ENCODE measurements around the gene DHRS2.
A peak's percentile ranks its signal among the peaks of the same experiment; 100 is the strongest.
"Not testable (repeated sequence)": the region's sequence is repeated elsewhere in the genome, so short reads cannot be mapped to it uniquely, and the experiment has no call there.

Gene DHRS2, protein sequence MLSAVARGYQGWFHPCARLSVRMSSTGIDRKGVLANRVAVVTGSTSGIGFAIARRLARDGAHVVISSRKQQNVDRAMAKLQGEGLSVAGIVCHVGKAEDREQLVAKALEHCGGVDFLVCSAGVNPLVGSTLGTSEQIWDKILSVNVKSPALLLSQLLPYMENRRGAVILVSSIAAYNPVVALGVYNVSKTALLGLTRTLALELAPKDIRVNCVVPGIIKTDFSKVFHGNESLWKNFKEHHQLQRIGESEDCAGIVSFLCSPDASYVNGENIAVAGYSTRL

DNA sequence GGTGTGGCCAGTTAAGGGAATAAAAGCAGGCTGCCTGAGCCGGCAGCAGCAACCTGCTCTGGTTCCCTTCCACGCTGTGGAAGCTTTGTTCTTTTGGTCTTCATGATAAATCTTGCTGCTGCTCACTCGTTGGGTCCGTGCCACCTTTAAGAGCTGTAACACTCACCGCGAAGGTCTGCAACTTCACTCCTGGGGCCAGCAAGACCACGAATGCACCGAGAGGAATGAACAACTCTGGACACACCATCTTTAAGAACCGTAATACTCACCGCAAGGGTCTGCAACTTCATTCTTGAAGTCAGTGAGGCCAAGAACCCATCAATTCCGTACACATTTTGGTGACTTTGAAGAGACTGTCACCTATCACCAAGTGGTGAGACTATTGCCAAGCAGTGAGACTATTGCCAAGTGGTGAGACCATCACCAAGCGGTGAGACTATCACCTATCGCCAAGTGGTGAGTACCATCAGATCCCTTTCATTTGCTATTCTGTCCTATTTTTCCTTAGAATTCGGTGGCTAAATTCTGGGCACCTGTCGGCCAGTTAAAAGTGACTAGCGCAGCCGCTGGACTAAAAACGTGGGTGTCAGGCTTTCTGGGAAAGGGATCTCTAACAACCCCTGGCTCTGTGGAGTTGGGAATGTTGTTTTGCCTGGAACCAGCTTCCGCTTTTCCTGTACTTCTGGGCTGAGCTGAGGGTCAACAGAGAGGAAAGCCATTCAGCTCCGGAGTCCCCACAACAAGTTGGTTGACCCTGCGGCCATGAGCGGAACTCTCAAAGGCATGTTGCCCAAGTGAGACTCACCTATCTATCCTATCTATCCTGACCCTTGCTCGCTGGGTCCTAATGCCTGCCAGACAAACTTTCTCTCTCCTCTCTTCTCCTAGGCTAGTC lies at the start of gene DHRS2:
DHRS2 (plus strand) TSS at position 48 of the 895 bp plus-strand sequence. CDS start 2,501 bp downstream, outside the sequence.
- no peak for DNase-seq (ENCODE audit: low spot score)

DNA sequence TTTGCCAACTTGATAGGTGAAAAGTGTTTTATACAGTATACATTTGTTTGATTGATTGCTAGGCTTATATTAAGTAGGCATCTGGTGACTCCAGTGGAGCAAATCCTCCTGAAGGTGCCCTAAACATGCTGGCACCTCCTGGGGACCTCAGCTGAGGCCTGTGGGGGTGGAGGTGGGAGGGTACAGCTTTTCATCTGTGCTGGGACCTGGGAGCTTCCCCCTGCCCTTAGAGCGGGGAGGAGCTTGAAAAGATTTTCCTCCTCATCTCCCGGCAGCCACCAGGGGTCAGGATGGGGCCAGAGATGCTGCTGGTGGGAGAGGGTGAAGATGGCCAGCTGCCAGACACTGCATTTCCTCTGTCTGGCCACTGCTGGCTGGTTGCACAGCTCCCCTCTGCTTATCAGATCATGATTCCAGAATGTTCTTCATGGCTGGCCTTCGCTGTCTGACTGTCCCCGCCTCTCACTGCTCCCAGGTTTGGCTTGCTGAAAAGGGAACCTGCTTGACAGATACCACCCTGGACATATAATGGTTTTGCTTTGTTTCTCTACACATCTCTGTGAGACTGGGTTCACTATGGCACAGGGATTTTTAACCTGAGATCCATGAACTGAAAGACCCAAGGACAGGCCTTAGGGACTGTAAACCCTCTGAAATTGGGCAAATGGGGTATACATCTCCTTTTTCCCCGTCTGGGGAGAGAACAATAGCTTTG lies 47.1 kb upstream of the DHRS2 start:
- DNase-seq (ENCODE audit: low spot score), result peak; percentile 86

DNA sequence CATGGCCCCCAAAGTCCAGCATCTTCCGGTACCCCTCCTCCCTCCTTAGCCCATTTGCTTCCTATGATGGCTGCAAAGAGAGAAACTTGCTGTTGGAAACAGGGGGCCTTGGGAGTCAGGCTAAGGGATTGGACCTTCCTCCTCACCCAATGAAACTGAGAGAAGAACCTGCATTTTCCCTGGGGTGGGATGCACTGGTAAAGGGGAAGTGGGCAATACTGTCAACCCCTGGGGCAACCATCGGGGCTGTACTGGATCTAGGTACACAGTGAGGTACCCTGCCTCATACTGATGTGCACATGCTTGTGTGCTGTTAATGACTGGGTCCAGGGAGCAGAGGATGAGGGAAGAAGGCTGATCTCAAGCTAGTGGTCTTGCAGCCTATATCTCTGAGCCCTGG lies 46.6 kb upstream of the DHRS2 start:
- DNase-seq (ENCODE audit: low spot score), result no peak

DNA sequence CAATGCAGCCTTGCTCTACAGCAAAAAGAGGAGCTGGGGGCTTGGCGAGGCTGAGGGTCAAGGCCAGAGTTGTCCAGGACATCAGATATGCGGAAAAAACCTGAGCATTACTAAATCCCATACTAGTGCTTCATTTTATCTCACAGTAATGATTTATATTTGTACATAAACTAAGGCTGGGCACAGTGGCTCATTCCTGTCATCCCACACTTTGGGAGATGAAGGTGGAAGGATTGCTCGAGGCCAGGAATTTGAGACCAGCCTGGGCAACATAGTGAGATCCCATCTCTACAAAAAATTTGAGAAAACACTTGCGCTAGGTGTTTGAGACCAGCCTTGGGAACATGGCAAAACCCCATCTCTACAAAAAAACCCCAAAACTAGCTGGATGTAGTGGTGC lies 46.0 kb upstream of the DHRS2 start:
- no peak for DNase-seq (ENCODE audit: low spot score)

DNA sequence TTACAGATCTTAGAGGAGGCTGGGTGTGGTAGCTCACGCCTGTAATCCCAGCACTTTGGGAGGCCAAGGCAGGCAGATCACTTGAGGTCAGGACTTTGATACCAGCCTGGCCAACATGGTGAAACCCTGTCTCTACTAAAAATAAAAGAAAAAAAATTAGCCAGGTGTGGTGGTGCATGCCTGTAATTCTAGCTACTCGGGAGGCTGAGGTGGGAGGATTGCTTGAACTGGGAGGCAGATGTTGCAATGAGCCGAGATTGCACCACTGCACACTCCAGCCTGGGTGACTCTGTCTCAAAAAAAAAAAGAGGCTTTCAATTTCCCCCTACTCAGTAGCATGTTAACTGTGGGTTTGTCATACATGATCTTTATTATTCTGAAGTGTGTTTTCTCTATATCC lies 42.0 kb upstream of the DHRS2 start:
- DNase-seq (ENCODE audit: low spot score), result not testable (repeated sequence)

DNA sequence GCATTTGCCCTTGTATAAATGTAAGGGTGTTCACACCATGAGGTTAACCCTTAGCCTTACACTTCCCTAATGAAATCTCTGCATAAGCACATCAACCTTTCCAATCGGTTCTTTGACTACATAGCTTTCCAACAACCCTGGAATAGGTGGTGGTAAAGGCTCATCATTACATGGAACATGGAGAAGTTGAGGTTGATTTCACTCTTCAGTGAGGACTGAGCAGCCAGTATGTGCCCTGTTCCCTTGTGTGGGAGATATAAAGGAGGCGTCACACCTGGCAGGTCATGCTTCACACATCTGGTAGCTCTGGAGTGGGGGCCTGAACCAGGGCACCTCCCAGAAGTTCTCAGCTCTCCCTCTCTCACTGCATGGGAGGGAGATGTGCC lies 35.8 kb upstream of the DHRS2 start:
- no peak for DNase-seq (ENCODE audit: low spot score)

DNA sequence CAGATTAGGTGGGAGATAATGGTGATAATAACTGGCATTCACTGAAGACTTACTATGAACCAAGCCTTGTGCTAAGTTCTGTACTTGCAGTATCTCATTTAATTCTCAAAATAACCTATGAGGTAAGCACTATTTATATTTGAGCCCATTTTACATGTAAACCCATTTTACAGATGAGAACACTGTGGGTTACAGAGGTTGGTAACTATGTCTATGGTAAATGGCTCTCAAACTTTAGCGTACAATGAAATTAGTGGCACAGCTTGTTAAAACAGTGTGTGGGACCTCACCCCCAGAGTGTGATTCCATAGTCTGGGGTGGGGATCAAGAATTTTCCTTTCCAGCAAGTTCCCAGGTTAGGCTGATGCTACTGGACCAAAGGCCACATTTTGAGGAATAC lies 35.4 kb upstream of the DHRS2 start:
- DNase-seq (ENCODE audit: low spot score), result no peak

DNA sequence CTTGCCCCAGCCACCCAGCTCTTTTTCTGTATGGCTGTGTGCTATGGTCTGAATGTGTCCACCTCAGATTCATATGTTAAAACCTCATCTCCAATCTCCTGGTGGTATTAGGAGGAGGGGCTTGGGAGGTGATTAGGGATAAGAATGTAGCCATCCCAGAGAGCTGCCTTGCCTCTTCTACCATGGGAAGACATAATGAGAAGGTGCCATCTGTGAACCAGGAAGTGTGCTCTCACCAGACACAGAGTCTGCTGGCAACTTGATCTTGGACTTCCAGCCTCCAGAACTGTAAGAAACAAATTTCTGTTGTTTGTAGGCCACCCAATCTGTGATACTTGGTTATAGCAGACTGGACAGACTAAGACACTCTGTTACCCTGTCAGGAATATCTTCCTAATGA lies 34.7 kb upstream of the DHRS2 start:
- DNase-seq (ENCODE audit: low spot score), result no peak

DNA sequence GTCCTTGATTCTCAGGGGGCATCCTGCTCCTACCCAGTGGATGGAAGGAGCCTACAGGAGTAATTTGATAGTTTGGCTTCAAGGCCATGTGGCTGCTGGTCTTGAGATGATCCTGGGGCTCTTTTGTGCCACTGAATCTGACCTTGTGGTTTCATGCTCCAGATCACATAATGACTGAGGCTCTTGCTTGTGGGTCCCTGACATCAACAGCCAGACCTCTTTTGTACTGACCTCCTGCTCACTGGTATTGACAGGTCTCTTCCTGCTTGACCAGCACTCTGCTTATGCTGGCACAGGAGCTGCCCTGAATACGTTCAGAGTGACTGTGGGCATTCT lies 34.4 kb upstream of the DHRS2 start:
- no peak for DNase-seq (ENCODE audit: low spot score)

DNA sequence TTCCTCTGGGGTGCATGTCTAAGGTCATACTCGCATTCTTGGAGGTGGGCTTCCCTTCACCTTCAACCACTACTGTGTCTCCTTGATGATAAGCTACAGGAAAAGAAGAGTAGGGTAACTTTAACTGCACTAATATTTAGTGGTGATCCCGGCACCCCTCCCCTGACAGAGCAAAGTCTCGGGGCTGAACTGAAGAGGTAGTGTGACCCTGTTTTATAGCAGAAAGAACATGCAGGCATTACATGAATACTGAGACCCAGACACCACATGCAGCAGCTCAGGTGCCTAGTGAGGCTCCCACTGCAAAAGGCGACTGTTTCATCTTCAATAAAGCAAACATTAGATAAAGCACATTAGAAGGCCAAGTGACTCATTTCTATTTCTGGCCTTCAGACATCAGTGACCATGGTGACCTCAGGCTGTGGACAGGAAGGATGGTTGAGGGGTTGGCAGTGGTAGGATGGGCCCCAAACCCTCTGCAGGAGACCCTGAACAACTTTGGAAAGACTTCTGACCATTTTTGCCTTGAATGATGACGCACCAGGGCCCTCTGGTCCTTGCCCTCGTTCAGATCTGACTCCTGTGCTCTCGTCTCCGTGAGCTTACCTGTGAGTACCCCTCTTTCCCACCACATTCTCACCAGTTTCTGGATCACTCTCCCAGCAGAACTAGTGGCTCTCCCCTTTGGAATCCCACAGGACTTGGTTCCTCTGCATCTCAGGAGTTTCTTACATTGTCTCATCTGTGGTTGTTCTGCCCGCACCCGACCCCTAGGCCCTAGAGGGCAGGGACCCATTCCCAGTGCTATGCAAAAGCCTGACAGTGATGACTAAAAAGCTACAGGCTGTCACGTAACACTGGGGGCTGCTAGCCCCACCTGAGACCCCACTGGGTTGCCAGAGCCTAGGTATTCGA lies 33.7 kb upstream of the DHRS2 start:
- DNase-seq (ENCODE audit: low spot score), result no peak

DNA sequence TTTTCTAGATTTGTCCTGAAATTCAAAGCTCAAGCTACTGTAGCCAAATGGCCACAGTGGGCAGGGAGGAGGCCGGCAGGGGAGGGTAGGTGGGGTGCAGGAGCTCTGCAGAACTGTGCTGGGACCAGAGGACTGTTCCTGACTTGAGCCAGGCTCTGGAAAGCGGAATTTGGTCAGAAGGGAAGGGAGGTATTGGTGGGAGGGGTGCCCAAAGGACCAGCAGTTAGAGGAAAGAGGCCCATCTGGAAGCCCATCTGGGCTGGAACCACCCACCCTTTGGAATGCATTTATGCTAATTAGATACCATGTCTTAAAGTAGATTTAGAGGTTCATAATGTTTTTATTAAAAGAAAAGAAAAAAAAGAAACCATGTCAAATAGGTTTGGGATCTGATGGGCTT lies 33.1 kb upstream of the DHRS2 start:
- DNase-seq (ENCODE audit: low spot score), result no peak

DNA sequence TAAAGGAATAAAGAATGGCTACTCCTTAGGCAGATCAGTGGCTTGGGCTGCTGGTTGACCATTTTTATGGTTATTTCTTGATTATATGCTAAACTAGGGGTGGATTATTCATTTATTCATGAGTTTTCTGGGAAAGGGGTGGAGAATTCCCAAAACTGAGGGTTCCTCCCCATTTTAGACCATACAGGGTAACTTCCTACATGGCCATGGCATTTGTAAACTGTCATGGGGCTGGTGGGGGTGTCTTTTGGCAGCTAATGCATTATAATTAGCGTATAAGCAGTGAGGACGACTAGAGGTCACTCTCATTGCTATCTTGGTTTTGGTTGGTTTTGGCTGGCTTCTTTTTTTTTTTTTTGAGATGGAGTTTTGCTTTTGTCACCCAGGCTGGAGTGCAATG lies 32.0 kb upstream of the DHRS2 start:
- DNase-seq (ENCODE audit: low spot score), result no peak

DNA sequence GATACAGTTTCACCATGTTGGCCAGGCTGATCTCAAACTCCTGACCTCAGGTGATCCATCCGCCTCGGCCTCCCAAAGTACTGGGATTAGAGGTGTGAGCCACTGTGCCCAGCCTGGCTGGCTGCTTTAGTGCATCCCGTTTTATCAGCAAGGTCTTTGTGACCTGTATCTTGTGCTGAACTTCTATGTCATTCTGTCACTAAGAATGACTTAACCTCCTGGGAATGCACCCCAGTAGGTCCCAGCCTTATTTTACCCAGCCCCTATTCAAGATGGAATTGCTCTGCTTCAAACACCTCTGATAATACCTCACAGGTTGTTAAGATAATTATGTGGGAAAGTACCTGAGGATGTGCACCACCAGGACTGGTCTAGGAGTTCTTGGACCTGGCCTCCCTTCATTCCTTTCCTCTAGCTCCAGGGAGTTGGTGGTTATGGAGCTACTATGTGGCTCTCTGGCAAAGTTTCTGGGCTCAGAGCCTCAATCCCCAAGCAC lies 31.4 kb upstream of the DHRS2 start:
- no peak for DNase-seq (ENCODE audit: low spot score)

DNA sequence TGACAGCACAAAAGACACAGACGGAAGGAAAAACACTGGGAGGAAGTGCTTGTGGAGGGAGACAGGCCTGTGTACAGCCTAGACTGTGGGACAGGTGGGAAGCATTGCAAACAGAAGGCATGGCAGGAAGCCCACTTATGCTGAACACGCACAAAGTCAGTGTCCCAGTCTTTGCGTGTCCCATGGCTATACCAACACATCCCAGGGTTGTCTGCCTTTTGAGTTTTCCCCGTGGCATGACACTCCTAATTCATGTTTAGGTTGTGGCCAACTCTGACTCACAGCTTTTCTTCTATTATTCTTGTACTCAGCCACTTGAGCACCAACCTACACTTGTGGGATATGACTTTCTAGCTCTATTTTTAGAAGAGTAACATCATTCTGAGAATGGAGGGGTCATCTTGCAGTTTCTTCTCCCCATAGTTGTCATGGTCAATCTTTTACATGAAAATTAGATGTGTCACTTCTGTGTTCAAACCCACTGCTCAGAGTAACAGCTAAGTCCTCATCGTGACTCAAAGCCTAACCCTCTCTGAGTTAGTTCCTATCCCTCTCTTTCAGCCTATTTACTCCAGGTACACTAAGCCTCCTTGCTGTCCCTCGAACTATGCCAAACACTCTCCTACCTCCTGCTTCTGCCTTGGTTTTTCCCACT lies 30.1 kb upstream of the DHRS2 start:
- no peak for DNase-seq (ENCODE audit: low spot score)

DNA sequence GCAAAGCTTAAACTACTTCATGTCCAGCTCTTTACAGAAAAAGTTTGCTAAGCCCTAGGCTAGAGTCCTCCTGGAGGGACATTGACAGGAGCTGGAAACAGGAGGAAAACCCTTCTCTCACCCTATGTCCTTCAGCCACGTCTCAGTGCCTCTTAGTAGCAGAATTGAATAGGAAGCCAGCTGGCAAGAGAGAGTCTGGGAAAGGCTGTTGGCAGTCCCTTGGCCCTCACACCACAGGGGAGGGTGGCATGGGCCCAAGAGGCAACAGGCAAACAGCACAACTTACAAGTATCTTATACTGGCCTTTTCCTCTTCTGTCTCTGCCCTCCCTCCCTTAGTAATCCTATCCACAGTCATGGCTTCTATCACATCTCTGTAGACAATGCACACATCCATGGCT lies 27.7 kb upstream of the DHRS2 start:
- no peak for DNase-seq (ENCODE audit: low spot score)

DNA sequence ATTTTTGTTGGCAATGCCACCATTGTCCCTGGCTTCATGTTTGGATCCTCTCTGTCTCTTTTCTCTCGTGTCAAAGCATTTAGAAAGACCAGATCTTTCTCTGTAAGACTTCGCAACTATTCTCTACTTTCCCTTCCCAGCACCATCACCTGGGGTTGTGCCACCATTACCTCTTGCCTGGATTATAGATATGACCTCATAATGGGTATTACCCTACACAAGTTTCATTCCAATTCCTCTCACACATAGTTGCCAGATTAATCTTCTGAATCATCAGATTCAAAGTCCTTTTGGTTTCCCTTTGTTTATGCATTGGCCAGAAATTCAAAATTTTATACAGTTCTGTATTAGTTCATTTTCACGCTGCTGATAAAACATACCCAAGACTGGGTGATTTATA lies 27.2 kb upstream of the DHRS2 start:
- no peak for DNase-seq (ENCODE audit: low spot score)

DNA sequence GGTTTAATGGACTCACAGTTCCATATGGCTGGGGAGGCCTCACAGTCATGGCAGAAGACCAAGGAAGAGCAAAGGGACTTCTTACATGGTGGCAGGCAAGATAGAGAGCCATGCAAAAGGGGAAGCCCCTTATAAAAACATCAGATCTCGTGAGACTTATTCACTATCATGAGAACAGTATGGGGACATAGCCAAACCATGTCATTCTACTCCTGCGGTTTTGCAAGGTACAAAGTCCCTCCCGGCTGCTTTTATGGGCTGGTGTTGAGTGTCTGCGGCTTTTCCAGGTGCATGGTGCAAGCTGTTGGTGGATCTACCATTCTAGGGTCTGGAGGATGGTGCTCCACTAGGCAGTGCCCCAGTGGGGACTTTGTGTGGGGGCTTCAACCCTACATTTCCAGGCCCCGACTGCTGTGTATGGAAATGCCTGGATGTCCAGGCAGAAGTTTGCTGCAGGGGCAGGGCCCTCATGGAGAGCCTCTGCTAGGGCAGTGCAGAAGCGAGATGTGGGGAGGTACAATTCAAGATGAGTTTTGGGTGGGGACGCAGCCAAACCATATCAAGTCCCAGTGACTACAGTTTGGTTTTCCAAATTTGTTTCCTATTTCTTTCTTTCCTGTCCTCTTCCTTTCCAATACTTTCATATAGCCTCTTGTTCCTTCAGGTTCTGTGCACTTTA lies 26.6 kb upstream of the DHRS2 start:
- DNase-seq (ENCODE audit: low spot score), result not testable (repeated sequence)

DNA sequence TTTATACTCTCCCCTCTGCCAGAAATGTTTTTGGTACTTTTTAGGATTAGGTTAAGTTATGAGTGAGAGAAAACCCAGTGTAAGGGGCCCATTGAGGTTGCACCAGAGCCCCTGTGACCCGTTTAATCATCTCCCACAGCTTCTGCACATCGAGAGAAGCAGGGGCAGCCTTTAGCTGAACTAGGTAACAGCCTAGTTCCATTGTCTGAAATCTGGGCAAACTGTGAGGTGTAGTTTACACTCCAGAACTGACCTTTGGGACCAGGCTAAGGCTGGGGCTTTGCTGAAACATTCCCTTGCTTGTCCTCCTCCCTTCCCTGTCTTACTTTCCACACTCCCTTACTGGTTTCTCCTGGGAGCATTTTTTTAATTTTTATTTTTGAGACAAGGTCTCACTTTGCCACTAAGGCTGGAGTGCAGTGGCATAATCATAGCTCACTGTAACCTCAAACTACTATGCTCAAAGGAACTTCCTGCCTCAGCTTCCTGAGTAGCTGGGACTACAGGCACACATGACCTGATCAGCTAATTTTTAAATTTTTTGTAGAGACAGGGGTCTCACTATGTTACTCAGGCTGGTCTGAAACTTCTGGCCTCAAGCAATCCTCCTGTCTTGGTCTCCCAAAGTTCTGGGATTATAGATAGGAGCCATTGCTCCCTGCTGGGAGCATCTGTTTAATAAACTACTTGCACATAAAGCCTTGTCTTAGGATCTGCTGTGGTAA lies 25.9 kb upstream of the DHRS2 start:
- DNase-seq (ENCODE audit: low spot score), result no peak

DNA sequence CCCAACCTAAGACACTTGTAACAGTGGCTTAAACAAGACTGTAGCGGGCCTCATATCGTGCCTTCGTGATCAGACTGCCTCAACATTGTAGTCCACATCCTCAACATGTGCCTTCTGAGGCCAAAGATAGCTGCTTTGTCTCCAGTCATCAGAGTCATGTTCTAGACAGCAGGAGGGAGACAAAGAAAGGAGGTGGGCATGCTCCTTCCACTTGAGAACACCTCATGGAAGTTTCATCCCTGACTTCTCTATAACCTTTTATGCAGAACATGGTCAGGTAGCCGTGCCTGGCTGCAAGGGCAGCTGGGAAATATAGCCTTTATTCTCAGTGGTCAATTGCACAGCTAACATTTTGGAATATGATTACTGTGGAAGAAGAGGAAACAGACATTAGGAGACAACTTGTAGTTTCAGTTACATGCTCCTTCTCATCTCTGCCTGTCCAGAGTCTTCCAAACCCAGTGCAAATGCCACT lies 25.3 kb upstream of the DHRS2 start:
- no peak for DNase-seq (ENCODE audit: low spot score)

DNA sequence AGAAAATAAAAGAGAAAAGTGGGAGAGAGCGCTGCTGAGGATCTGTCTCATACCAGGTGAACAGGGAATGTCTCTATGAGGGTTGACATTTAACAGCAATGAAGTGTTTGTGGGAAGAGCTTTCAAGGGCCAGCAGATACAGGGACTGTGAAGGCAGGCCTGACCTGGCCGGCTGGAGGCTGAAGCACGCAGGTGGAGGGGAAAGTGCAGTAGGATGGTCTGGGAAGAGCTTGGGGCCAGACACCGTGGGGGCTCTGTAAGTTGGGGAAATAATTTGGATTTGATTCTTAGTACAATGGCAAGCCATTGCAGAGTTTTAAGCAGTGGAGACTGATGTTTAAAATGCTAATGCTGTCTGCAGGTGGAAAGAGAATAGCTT lies 23.8 kb upstream of the DHRS2 start:
- no peak for DNase-seq (ENCODE audit: low spot score)

Data from ecto neural progenitor cell (in vitro differentiated cells).